Measurements from ENCODE around the gene ASXL2.
"Not testable (repeated sequence)": the region's sequence is repeated elsewhere in the genome, so short reads cannot be mapped to it uniquely, and the experiment has no call there.

The ASXL2 gene

GRCh38 chr2:25735835-25736234 is 142.5 kb downstream of the ASXL2 start:
- DNase-seq (ENCODE audit: low read depth) = no peak

GRCh38 chr2:25728559-25728958 is 149.7 kb downstream of the ASXL2 start:
- no peak for DNase-seq (ENCODE audit: low read depth)

- DNase-seq (ENCODE audit: low read depth) = no peak
These were observed 151.8 kb downstream of the ASXL2 start for GRCh38 chr2:25726522-25726921.

- no peak for DNase-seq (ENCODE audit: low read depth)
These were observed 152.4 kb downstream of the ASXL2 start for GRCh38 chr2:25725877-25726276.

GRCh38 chr2:25724756-25725155 is 153.5 kb downstream of the ASXL2 start:
- no peak for DNase-seq (ENCODE audit: low read depth)

- DNase-seq (ENCODE audit: low read depth) = no peak
These were observed 156.1 kb downstream of the ASXL2 start for GRCh38 chr2:25722224-25722623.

- no peak for DNase-seq (ENCODE audit: low read depth)
These were observed 157.7 kb downstream of the ASXL2 start for GRCh38 chr2:25720575-25720974.

- no peak for DNase-seq (ENCODE audit: low read depth)
These were observed 163.5 kb downstream of the ASXL2 start for GRCh38 chr2:25714740-25715139.

- DNase-seq (ENCODE audit: low read depth) = no peak
These were observed 165.8 kb downstream of the ASXL2 start for GRCh38 chr2:25712455-25712854.

- no peak for DNase-seq (ENCODE audit: low read depth)
These were observed 166.5 kb downstream of the ASXL2 start for GRCh38 chr2:25711675-25712354.

- no peak for DNase-seq (ENCODE audit: low read depth)
These were observed 167.5 kb downstream of the ASXL2 start for GRCh38 chr2:25710750-25711149.

GRCh38 chr2:25709349-25709748 is 168.9 kb downstream of the ASXL2 start:
- DNase-seq (ENCODE audit: low read depth) = no peak

GRCh38 chr2:25707927-25708590 is 170.2 kb downstream of the ASXL2 start:
- no peak for DNase-seq (ENCODE audit: low read depth)

- not testable (repeated sequence) for DNase-seq (ENCODE audit: low read depth)
These were observed 172.7 kb downstream of the ASXL2 start for GRCh38 chr2:25705575-25705974.

- no peak for DNase-seq (ENCODE audit: low read depth)
These were observed 176.5 kb downstream of the ASXL2 start for GRCh38 chr2:25701801-25702200.

GRCh38 chr2:25700221-25700660 is 178.0 kb downstream of the ASXL2 start:
- peak; percentile 38 for DNase-seq (ENCODE audit: low read depth)

GRCh38 chr2:25699216-25699615 is 179.1 kb downstream of the ASXL2 start:
- DNase-seq (ENCODE audit: low read depth) = no peak

- DNase-seq (ENCODE audit: low read depth) = no peak
These were observed 179.5 kb downstream of the ASXL2 start for GRCh38 chr2:25698752-25699151.

- DNase-seq (ENCODE audit: low read depth) = no peak
These were observed 180.5 kb downstream of the ASXL2 start for GRCh38 chr2:25697559-25698341.

- no peak for DNase-seq (ENCODE audit: low read depth)
These were observed 185.4 kb downstream of the ASXL2 start for GRCh38 chr2:25692737-25693445.

- DNase-seq (ENCODE audit: low read depth) = peak; percentile 36
These were observed 186.1 kb downstream of the ASXL2 start for GRCh38 chr2:25692143-25692542.

GRCh38 chr2:25690058-25690457 is 188.2 kb downstream of the ASXL2 start:
- DNase-seq (ENCODE audit: low read depth) = no peak
